ENCODE measurements around the gene AGBL2. TPM values are rescaled to one million over a fixed set of nuclear protein-coding genes. Genes with fewer than 3 reads are reported as not detected.

AGBL2 gene
- total and polyA plus RNA-seq, 9 of the 15 experiments (the other 6 are each of a cell fraction or from before 2014, with no cell fraction given) = 0.57 to 6.5 (median 1.3) TPM

DNA sequence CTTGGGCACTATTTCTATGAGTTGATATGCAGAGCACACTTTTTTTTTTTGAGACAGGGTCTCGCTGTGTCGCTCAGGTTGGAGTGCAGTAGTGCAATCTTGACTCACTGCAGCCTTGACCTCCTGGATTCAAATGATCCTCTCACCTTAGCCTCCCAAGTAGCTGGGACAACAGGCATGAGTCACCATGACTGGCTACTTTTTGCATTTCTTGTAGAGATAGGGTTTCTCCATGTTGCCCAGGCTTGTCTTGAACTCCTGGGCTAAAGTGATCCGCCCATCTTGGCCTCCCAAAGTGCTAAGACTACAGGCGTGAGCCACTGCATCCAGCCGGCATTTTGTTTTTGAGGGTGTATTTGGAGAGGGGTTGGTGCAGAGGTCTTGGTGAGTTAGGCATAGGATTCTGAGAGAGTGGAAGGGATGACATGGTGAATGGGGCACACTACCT is 42.9 kb downstream of the AGBL2 start (continued):
- TF ChIP-seq, protein P1, sequence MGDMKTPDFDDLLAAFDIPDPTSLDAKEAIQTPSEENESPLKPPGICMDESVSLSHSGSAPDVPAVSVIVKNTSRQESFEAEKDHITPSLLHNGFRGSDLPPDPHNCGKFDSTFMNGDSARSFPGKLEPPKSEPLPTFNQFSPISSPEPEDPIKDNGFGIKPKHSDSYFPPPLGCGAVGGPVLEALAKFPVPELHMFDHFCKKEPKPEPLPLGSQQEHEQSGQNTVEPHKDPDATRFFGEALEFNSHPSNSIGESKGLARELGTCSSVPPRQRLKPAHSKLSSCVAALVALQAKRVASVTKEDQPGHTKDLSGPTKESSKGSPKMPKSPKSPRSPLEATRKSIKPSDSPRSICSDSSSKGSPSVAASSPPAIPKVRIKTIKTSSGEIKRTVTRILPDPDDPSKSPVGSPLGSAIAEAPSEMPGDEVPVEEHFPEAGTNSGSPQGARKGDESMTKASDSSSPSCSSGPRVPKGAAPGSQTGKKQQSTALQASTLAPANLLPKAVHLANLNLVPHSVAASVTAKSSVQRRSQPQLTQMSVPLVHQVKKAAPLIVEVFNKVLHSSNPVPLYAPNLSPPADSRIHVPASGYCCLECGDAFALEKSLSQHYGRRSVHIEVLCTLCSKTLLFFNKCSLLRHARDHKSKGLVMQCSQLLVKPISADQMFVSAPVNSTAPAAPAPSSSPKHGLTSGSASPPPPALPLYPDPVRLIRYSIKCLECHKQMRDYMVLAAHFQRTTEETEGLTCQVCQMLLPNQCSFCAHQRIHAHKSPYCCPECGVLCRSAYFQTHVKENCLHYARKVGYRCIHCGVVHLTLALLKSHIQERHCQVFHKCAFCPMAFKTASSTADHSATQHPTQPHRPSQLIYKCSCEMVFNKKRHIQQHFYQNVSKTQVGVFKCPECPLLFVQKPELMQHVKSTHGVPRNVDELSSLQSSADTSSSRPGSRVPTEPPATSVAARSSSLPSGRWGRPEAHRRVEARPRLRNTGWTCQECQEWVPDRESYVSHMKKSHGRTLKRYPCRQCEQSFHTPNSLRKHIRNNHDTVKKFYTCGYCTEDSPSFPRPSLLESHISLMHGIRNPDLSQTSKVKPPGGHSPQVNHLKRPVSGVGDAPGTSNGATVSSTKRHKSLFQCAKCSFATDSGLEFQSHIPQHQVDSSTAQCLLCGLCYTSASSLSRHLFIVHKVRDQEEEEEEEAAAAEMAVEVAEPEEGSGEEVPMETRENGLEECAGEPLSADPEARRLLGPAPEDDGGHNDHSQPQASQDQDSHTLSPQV (IDR thresholded peaks at IDR 0.05) = peak; percentile 94
- TF ChIP-seq YBX1 (IDR thresholded peaks at IDR 0.05) (no peak), TAF9B (IDR thresholded peaks at IDR 0.05; ENCODE audit: partially characterized antibody) (peak; percentile 28), TBP (optimal IDR thresholded peaks at IDR 0.05; ENCODE audit: low read depth, low read length) (no peak), TAF15 (IDR thresholded peaks at IDR 0.05; ENCODE audit: low read depth, low read length) (no peak), ATF1 (CRISPR knock-in tag; IDR thresholded peaks at IDR 0.05) (no peak), ATF1 (tag; IDR thresholded peaks at IDR 0.05) (peak; percentile 38; the same call in 1 of the 2 replicates), SNRNP70 (optimal IDR thresholded peaks at IDR 0.05; ENCODE audit: low read depth, low read length) (no peak), RFX1 (IDR thresholded peaks at IDR 0.05) (peak; percentile 40), DMBX1 (CRISPR knock-in tag; IDR thresholded peaks at IDR 0.05; ENCODE audit: borderline replicate concordance) (peak; percentile 29; the same call in 1 of the 2 replicates), NCOA6 (IDR thresholded peaks at IDR 0.05) (no peak), SMARCE1 (IDR thresholded peaks at IDR 0.05) (peak; percentile 87), BMI1 (IDR thresholded peaks at IDR 0.05; ENCODE audit: low read length) (no peak), ETS2 (tag; IDR thresholded peaks at IDR 0.05; ENCODE audit: borderline replicate concordance, poor library complexity, severe bottlenecking) (no peak), C11orf30 (IDR thresholded peaks at IDR 0.05; ENCODE audit: low read depth) (peak; percentile 96), SUPT5H (IDR thresholded peaks at IDR 0.05) (peak; percentile 29; the same call in 1 of the 2 replicates), PTRF (tag; IDR thresholded peaks at IDR 0.05) (0 out of 2 replicates have a peak, but pooled peaks have one; percentile 55), KDM1A (IDR thresholded peaks at IDR 0.05) (peak; percentile 56 to 73; a peak in 3 of 4 replicates), ATF7 (IDR thresholded peaks at IDR 0.05) (peak; percentile 56; the same call in 1 of the 2 replicates), BRCA1 (IDR thresholded peaks at IDR 0.05) (no peak), BRCA1 (CRISPR knock-in tag; IDR thresholded peaks at IDR 0.05) (no peak), ZNF175 (CRISPR knock-in tag; IDR thresholded peaks at IDR 0.05; ENCODE audit: low read depth) (no peak; the same call in 1 of the 2 replicates), CGGBP1 (CRISPR knock-in tag; IDR thresholded peaks at IDR 0.05) (no peak), SMARCC2 (IDR thresholded peaks at IDR 0.05; ENCODE audit: low read depth) (peak; percentile 55; the same call in 1 of the 2 replicates)
- TF ChIP-seq, protein P2, sequence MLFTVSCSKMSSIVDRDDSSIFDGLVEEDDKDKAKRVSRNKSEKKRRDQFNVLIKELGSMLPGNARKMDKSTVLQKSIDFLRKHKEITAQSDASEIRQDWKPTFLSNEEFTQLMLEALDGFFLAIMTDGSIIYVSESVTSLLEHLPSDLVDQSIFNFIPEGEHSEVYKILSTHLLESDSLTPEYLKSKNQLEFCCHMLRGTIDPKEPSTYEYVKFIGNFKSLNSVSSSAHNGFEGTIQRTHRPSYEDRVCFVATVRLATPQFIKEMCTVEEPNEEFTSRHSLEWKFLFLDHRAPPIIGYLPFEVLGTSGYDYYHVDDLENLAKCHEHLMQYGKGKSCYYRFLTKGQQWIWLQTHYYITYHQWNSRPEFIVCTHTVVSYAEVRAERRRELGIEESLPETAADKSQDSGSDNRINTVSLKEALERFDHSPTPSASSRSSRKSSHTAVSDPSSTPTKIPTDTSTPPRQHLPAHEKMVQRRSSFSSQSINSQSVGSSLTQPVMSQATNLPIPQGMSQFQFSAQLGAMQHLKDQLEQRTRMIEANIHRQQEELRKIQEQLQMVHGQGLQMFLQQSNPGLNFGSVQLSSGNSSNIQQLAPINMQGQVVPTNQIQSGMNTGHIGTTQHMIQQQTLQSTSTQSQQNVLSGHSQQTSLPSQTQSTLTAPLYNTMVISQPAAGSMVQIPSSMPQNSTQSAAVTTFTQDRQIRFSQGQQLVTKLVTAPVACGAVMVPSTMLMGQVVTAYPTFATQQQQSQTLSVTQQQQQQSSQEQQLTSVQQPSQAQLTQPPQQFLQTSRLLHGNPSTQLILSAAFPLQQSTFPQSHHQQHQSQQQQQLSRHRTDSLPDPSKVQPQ (CRISPR knock-in tag; IDR thresholded peaks at IDR 0.05; ENCODE audit: borderline replicate concordance) = no peak

Measured in K562 (cell line).